Activated naive CD4-positive, alpha-beta T cell treated with anti-CD3 and anti-CD28 coated beads, Interleukin-2, amount 10 ng/mL, durations not matched to agents 7 days and 5 days (primary cell): ENCODE results near the gene JUND.

ENCODE experiments used
- CTCF ChIA-PET: fragments of 350-600 bp; sonication (Branson Sonifier 250); formaldehyde crosslinking; loops from one replicate; lab custom pipeline; 2021; ENCODE audit warnings: antibody characterized with exemption; lab: Charles Lee
- DNase-seq: peaks from one replicate; pipeline ENCODE4 v3.0.0-alpha.2; 2020
- H3K27ac Mint-ChIP-seq: one replicate; pipeline ENCODE4 v1.8.0; 2021; ENCODE audit warnings: mild to moderate bottlenecking, moderate library complexity, mixed read lengths
- H3K27me3 Mint-ChIP-seq: one replicate; pipeline ENCODE4 v1.8.0; 2021; ENCODE audit warnings: mild to moderate bottlenecking, mixed read lengths
- H3K36me3 Mint-ChIP-seq: one replicate; pipeline ENCODE4 v1.8.0; 2021; ENCODE audit warnings: mixed read lengths
- H3K4me1 Mint-ChIP-seq: one replicate; pipeline ENCODE4 v1.8.0; 2021; ENCODE audit warnings: mixed read lengths
- H3K4me3 Mint-ChIP-seq: one replicate; pipeline ENCODE4 v1.8.0; 2021; ENCODE audit warnings: mild to moderate bottlenecking, moderate library complexity, mixed read lengths
- H3K9me3 Mint-ChIP-seq: one replicate; pipeline ENCODE4 v1.8.0; 2021; ENCODE audit warnings: mixed read lengths

The JUND gene

GRCh38 chr19:18291590-18292461, 10.4 kb upstream of the JUND start:
- Mint-ChIP-seq H3K27ac (peak overlapping the region; percentile 96), H3K36me3 (peaks cover 8% of the 10 kb centered on the region), H3K4me1 (peaks cover 77% of the 10 kb centered on the region), H3K4me3 (peak overlapping the region; percentile 89), H3K9me3 (no peaks in the 10 kb centered on the region), H3K27me3 (no peaks in the 10 kb centered on the region)
- CTCF ChIA-PET = interaction anchor here (1.2 to 6.6 kb wide), 6 partner anchors 8 to 36 kb away, joined by 4 to 73 read pairs (median 9); partner anchors contain the start of gene JUND
- peak; percentile 91 for DNase-seq

- CTCF ChIA-PET = interaction anchor here (1.3 to 6.6 kb wide), 3 partner anchors 7 to 11 kb away, joined by 4 to 73 read pairs (median 13); partner anchors contain the start of gene JUND
These were observed 9.7 kb upstream of the JUND start for GRCh38 chr19:18291019-18291524.

DNA sequence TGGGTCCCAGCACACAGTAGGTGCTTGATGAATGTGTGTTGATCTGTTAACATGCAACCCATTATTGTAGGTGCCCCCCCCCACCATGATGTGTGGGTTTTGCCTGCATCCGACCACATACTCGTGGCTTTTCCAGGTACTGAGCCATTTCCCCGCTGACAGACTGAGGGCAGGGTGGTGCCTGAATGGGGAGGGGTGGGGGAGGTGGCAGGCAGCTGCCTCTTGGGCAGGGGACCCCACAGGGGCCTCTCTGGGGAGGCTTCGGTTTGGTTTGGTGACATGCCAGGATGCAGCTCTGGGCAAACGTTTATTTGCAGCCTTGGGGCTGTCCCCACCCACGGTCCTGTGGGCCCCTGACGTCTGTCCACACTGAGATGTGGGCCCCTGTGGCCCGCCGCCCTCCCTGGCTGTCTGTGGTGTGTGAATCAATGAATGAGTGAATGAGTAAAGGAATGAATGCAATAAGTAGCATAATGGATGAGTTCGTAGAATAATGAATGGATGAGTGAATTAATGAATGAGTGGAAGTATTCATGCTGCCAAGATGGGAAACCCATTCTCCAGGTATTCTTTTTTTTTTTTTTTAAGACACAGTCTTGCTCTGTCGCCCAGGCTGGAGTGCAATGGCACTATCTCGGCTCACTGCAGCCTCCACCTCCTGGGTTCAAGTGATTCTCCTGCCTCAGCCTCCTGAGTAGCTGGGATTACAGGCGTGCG, 9.0 kb upstream of the JUND start:
- peak overlapping the region; percentile 89 for H3K4me3 Mint-ChIP-seq
- DNase-seq = peak; percentile 93
- H3K4me1 Mint-ChIP-seq = peaks cover 80% of the 10 kb centered on the region
- peaks cover 15% of the 10 kb centered on the region for H3K36me3 Mint-ChIP-seq
- CTCF ChIA-PET = interaction anchor here (6.6 kb wide), 1 partner anchor 11 kb away, joined by 73 read pairs; the partner anchor contains the start of gene JUND
- H3K27ac Mint-ChIP-seq = peak overlapping the region; percentile 96
- H3K9me3 Mint-ChIP-seq = no peaks in the 10 kb centered on the region
- H3K27me3 Mint-ChIP-seq = no peaks in the 10 kb centered on the region

More at GRCh38 chr19:18291019-18291524, 9.7 kb upstream of the JUND start:
- peak; percentile 50 for DNase-seq
- peak overlapping the region; percentile 89 for H3K4me3 Mint-ChIP-seq
- H3K27me3 Mint-ChIP-seq = no peaks in the 10 kb centered on the region
- peak overlapping the region; percentile 96 for H3K27ac Mint-ChIP-seq
- no peaks in the 10 kb centered on the region for H3K9me3 Mint-ChIP-seq
- H3K36me3 Mint-ChIP-seq = peaks cover 13% of the 10 kb centered on the region
- H3K4me1 Mint-ChIP-seq = peaks cover 81% of the 10 kb centered on the region

GRCh38 chr19:18289471-18290301, 8.3 kb upstream of the JUND start:
- Mint-ChIP-seq H3K4me3 (peak overlapping the region; percentile 89), H3K36me3 (peaks cover 16% of the 10 kb centered on the region), H3K4me1 (peaks cover 81% of the 10 kb centered on the region), H3K9me3 (no peaks in the 10 kb centered on the region), H3K27ac (peak overlapping the region; percentile 96), H3K27me3 (no peaks in the 10 kb centered on the region)
- CTCF ChIA-PET = interaction anchor here (0.8 to 6.6 kb wide), 2 partner anchors 10 to 32 kb away, joined by 4 to 73 read pairs; partner anchors contain the start of gene JUND
- DNase-seq = no peak

- DNase-seq = no peak
- Mint-ChIP-seq H3K36me3 (peaks cover 16% of the 10 kb centered on the region), H3K4me1 (peaks cover 78% of the 10 kb centered on the region), H3K4me3 (no peak overlapping the region), H3K27ac (peak overlapping the region; percentile 96), H3K27me3 (no peaks in the 10 kb centered on the region), H3K9me3 (no peaks in the 10 kb centered on the region)
- CTCF ChIA-PET = interaction anchor here (0.7 to 6.6 kb wide), 2 partner anchors 8 to 44 kb away, joined by 3 to 73 read pairs; partner anchors contain the start of gene JUND
These were observed 6.7 kb upstream of the JUND start for GRCh38 chr19:18287836-18288772.

DNA sequence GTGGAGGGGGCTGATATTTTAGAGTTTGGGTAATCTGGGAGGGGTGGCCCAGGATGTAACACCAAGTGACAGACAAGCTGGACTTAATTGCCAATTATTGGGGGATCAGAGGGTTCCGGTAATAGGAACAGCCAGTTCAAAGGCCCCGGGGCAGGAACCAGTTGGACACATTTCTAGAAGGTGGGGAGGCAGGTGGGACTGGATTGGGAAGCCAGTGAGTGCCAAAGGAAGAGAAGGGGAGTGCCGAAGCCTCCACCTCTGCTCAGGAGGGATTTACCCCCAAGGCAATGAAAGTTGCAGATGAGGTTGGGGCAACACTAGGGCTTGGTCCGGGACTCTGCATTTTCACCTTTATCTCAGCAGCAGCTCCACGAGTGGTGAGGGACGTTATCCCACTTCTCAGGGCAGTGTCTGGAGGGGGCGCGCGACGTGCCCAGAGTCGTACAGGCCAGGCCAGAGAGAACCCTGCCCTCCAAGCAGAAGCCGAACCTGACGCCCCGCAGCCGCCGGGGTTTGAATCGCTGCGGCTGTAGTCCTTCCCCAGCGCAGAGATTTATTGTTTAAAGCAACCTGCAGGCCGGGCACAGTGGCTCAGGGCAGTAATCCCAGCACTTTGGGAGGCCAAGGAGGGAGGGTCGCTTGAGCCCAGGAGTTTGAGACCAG, 5.7 kb upstream of the JUND start:
- H3K36me3 Mint-ChIP-seq = peaks cover 16% of the 10 kb centered on the region
- no peaks in the 10 kb centered on the region for H3K9me3 Mint-ChIP-seq
- no peaks in the 10 kb centered on the region for H3K27me3 Mint-ChIP-seq
- H3K4me1 Mint-ChIP-seq = peaks cover 84% of the 10 kb centered on the region
- CTCF ChIA-PET = no interaction called here
- H3K4me3 Mint-ChIP-seq = no peak overlapping the region
- DNase-seq = no peak
- peak overlapping the region; percentile 45 for H3K27ac Mint-ChIP-seq

DNA sequence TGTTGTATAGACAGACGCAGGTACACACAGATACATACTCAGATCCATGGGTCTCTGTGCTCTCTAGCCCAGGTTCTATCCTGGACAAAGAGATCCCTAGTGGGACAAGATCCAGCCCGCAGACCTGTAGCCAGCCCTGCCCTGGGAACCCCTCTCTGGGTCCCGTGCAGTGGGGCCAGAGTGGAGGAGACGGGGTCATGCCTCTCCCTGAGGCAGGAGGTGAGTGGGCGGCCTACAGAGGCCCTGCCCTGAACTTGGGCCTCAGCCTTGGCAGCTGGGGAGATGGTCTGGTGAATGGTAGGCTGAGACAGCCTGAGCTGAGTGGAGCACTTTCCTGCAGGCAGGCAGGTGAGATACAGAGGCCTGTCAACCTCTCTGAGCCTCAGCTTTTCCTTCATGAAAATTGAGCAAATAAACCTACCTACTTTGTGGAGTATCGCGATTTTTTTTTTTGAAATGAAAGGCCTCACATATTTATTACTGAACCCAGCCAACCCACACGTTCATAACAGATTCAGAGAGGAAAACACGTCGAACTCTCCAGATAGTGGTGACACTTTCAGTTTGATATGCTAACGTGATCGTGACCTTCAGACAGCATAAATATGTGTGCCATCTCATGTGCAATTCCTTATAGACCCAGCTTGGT, 3.4 kb upstream of the JUND start:
- peak overlapping the region; percentile 11 for H3K4me3 Mint-ChIP-seq
- peaks cover 67% of the 10 kb centered on the region for H3K4me1 Mint-ChIP-seq
- DNase-seq = peak; percentile 55
- CTCF ChIA-PET = interaction anchor here (0.9 to 1.7 kb wide), 4 partner anchors 7 to 37 kb away, joined by 3 to 4 read pairs (median 4); partner anchors contain the start of gene LSM4
- H3K36me3 Mint-ChIP-seq = peaks cover 16% of the 10 kb centered on the region
- H3K27ac Mint-ChIP-seq = peak overlapping the region; percentile 95
- H3K27me3 Mint-ChIP-seq = no peaks in the 10 kb centered on the region
- no peaks in the 10 kb centered on the region for H3K9me3 Mint-ChIP-seq

DNA sequence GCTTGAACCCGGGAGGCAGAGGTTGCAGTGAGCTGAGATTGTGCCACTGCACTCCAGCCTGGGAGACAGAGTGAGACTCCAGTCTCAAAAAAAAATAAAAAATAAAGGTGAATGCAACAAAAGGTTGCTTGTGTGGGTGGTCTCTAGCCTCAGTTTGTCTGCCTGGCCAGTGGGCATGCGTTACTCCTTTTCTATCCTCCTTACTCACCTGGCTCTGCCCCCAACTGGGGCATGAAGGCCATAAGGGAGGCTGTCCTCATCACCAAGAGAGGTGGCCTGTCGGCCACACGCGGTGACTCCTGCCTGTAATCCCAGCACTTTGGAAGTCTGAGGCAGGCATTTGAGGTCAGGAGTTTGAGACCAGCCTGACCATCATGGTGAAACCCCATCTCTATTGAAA, 1.9 kb upstream of the JUND start:
- Mint-ChIP-seq H3K4me3 (no peak overlapping the region), H3K27me3 (peaks cover 4% of the 10 kb centered on the region), H3K4me1 (peaks cover 65% of the 10 kb centered on the region), H3K27ac (peak overlapping the region; percentile 94), H3K9me3 (no peaks in the 10 kb centered on the region), H3K36me3 (peaks cover 31% of the 10 kb centered on the region)
- no peak for DNase-seq
- CTCF ChIA-PET = interaction anchor here (1.7 to 5.9 kb wide), 2 partner anchors 8 to 19 kb away, joined by 4 to 132 read pairs; no protein-coding TSS in a partner anchor

DNA sequence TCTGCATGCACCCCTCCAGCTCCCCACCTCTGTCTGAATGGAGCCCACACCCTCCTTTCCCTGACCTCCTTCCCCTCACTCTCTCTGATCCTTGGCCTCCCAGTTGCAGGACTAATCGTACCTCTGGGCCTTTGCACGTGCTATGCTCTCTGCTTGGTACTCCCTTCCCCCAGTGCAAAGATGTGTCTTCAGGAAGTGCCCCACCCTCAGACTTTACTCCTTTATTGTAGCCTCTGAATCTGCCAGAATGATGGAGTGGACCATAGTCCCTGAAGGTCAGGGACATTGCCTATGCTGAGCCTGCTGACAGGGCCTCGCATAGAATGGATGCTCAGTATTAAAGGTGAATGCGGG, 1.3 kb upstream of the JUND start:
- Mint-ChIP-seq H3K4me3 (peak overlapping the region; percentile 78), H3K27me3 (peaks cover 4% of the 10 kb centered on the region), H3K36me3 (peaks cover 36% of the 10 kb centered on the region), H3K27ac (peak overlapping the region; percentile 94), H3K9me3 (no peaks in the 10 kb centered on the region), H3K4me1 (peaks cover 66% of the 10 kb centered on the region)
- peak; percentile 52 for DNase-seq
- CTCF ChIA-PET = interaction anchor here (5.9 to 9.5 kb wide), 3 partner anchors 19 to 45 kb away, joined by 132 to 236 read pairs (median 152); partner anchors contain the start of gene LSM4

DNA sequence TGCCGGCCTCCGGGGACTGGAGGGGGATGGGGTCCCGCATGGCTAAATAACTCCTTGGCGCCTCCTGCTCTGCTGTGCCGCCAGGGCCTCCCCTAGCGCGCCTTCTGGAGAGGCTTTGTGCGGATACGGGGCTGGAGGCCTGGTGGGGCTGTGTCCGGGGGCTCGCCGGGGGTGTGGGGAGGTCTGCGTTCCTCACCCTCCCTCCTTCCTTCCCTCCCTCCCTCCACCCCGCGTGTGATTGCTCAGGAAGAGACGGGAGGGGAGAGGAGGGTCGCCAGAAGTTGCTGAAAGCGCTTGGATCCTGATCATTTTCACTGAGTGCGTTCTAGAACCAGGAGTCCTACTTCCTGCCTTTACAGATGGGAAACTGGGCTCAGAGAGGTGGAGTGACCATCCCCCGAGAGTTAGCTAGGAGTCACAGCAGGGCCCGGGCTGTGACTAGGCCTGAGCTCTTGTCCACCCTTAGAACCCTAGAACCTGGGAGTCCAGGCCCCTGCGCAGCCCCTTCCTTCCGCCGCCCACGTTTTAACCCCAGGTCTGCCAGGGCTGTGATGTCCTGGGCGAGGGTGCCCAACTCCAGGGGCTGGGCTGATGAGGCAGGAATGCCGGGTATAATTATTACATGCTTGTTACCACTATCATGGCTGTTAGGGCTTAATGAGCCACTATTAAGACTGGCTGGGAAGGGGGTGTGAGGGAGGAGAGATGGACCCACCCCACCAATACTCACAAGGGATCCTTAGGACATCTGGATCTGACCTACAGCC, 782 bp upstream of the JUND start:
- CTCF ChIA-PET = interaction anchor here (4.4 to 9.5 kb wide), 4 partner anchors 9 to 45 kb away, joined by 73 to 236 read pairs (median 142); partner anchors contain the start of gene LSM4
- Mint-ChIP-seq H3K4me1 (peaks cover 68% of the 10 kb centered on the region), H3K4me3 (peak overlapping the region; percentile 78), H3K9me3 (no peaks in the 10 kb centered on the region), H3K36me3 (peaks cover 40% of the 10 kb centered on the region), H3K27ac (peak overlapping the region; percentile 94), H3K27me3 (peaks cover 4% of the 10 kb centered on the region)
- DNase-seq = no peak
